GM11168 (cell line): ENCODE data around the gene MYH9.
"Not testable (repeated sequence)": the region's sequence is repeated elsewhere in the genome, so short reads cannot be mapped to it uniquely, and the experiment has no call there.

Experiments
- in situ Hi-C: fragments of 300-500 bp; cut with MboI; formaldehyde crosslinking; loops from one replicate; pipeline ENCODE4 v1.12.0; 2022; ENCODE audit warnings: low sequenced_read_pairs; ENCODE audit not compliant: unreplicated experiment

Gene MYH9

DNA sequence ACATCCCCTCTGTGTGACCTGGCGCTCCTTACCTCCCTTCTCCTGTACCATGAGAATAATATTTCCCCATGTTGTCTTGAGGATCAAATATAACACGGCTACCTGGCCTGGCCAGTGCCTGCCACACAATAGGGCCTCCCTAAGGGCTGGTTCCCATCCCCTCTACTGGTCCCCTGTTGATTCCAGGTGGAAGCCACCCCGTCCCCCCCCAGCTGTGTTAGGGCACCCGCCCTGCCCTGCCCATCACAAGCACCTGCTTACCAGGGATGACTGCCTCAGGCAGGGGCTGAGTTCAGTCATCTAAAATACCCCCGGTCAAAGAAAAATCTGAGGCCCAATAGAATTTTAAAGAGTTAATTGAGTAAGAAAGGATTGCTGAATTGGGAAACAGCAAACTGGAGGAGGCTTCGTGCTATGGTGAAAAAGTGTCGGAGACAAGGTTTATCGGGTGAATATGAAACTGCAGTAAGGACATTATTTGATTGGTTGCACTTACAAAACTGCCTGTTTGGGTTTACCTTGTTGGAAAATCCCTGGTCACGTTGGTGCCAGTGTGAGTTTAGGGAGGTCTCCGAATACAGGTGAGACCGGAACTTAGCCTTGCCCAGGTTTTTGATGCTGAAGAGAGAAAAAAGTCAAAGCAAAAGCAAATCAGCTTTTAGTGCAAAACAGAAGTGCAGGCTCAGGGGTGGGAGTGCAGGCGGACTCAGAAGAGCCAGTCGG is 129.7 kb downstream of the MYH9 start:
- in situ Hi-C loops: no loop called here

- in situ Hi-C loops: no loop called here
Observed at GRCh38 chr22:36257308-36257707, 130.5 kb downstream of the MYH9 start.

DNA sequence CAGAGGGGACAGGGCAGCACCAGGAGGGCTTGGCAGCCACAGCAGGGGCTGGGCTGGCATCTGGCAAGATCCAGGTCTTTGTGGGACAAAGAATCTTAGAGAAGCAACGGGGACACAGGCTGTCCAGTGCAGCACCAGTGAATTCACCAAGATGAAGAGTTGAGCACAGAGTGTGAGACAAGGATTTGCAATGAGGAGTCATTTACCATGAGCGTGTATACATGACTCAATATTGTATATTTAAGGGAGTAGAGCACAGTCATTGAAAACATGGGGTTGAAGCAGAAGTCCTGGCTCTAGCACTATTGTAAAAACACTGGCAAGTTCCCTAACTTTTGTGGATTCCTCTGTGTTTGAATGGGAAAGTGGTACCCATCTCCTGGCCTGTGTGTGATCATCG is 131.3 kb downstream of the MYH9 start:
- in situ Hi-C loops: no loop called here

- in situ Hi-C loops: not testable (repeated sequence)
Observed at GRCh38 chr22:36255572-36255971, 132.2 kb downstream of the MYH9 start.

DNA sequence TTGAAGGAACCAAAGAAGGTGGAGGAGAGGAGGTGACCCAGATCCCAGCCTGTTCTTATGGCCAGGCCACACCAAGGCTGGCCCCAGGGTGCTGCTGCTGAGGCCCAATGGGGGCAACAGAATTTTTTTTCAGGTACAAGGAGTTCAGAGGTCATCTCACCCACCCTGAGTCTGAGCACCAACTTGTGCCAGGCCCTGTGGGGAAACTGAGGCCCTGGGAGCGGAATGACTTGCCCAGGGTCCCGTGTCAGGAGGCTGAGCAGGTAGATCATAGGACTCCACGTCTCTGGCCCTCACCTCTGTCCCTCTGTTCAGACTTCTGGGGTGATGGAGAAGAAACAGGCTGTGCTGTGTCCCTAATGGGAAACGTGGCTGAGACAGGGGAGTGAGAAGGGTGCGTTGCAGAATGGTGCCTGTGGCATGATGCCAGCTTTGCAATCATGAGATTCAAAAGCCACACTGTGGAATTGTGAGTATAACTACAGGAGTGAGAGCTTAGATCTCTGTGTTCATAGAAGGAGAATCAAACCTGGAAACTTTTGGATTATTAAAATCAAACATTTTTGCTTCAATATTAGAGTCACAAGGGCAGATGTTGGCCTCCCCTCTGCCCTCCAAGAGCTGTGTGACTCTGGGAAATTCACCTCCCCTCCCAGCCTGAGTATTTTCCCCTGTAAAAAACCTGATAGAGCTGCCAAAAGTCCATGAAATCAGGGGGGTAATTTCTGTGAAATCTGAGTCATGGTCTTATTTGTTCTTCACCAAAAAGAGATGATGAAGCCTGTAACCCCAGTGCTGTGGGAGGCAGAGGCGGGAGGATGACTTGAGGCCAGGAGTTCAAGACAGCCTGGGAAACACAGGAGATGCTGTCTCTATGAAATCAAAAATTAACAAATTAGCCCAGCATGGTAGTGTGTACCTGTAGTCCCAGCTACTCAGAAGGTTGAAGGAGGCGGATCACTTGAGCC is 134.0 kb downstream of the MYH9 start:
- in situ Hi-C loops: no loop called here

DNA sequence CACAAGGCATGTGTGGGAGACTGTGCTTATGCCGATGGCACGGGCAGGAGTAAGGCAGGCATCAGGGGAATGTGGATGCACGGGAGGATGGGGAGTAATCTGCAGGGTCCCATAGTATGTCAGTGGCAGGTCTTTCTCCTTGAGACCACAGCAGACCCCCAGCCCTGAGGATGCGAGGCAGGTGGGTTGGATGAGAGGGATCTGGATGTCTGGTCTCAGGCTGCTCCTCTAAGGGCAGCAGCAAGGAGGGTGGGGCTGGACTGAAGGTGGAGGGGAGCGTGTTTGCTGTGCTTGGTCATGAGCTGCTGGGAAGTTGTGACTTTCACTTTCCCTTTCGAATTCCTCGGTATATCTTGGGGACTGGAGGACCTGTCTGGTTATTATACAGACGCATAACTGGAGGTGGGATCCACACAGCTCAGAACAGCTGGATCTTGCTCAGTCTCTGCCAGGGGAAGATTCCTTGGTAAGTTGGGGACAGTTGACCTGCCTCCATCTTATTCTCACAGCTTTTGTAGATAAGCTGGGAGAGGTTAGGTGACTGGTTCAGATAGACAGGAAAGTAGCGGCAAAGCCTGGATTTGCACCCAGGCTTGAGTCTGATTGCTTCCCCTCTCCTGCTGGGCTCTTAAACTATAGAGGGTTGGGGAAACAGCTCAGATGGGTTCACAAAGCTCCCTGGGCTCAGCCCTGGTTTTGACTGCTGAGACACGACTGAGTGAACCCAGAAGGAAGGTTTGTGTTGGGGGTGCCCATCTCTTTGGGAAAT is 134.8 kb downstream of the MYH9 start, which contains the start of gene APOL1:
Gene APOL1, plus strand, starts transcription at position 380 of the 769 bp plus-strand sequence. CDS start 1,823 bp downstream, outside the sequence.
- in situ Hi-C loops: no loop called here

DNA sequence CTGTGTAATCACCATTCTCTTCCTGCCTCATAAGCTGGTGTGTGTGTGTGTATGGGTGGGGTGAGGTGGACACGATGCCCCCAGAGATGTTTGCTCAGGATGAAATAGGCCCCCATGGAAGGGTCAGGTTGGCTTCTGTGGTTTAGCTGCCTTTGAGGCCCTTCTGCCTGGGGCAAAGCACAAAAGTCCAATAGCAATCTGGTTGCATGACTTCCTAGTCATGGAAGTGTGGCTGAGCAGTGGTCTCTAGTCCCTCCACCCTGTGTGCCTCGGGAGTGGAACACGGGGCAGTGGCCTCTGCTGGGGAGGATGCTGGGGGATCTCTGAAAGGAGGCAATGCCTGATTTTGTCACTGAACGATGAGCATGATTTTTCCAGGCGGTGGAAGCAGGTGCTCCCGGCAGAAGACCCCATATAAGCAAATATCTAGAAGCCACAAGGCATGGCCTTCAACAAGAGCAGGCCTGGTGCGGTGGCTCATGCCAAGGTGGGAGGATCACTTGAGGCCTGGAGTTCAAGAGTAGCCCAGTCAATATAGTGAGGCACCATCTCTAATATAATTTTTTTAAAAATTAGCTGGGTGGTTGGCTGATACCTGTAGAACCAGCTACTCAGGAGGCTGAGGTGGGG is 135.7 kb downstream of the MYH9 start:
- in situ Hi-C loops: not testable (repeated sequence)

GRCh38 chr22:36250292-36250960 is 137.3 kb downstream of the MYH9 start:
- in situ Hi-C loops: not testable (repeated sequence)

GRCh38 chr22:36249160-36249559 is 138.6 kb downstream of the MYH9 start:
- in situ Hi-C loops: no loop called here

- in situ Hi-C loops: no loop called here
Observed at GRCh38 chr22:36247955-36248354, 139.8 kb downstream of the MYH9 start.

GRCh38 chr22:36246718-36247117 is 141.0 kb downstream of the MYH9 start:
- in situ Hi-C loops: no loop called here

DNA sequence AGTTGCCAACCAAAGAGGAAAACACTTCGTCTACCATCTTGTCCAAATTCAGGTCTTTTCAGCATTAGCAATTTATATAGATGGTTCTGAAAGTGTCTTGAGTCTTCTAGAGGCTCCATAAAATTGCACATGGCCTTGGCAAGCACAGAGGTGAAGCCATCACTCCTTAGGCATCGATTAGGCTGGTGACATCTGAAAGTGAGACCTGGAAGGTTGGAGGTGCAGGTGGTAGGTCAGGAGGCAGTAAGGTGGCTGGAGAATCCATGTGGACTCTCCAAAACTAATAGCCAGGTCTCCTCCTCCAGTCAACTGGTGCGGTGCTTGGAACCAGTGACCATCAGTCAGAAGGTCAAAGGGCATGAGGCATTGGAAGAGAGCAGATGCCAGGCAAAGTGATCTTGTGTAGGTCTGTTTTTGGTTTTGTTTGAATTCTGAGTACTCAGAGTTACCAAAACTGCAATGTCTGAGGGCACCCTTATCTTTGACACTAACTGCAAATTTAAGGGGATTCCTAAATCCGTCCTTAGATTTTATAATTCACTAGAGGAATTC is 141.9 kb downstream of the MYH9 start:
- in situ Hi-C loops: no loop called here

DNA sequence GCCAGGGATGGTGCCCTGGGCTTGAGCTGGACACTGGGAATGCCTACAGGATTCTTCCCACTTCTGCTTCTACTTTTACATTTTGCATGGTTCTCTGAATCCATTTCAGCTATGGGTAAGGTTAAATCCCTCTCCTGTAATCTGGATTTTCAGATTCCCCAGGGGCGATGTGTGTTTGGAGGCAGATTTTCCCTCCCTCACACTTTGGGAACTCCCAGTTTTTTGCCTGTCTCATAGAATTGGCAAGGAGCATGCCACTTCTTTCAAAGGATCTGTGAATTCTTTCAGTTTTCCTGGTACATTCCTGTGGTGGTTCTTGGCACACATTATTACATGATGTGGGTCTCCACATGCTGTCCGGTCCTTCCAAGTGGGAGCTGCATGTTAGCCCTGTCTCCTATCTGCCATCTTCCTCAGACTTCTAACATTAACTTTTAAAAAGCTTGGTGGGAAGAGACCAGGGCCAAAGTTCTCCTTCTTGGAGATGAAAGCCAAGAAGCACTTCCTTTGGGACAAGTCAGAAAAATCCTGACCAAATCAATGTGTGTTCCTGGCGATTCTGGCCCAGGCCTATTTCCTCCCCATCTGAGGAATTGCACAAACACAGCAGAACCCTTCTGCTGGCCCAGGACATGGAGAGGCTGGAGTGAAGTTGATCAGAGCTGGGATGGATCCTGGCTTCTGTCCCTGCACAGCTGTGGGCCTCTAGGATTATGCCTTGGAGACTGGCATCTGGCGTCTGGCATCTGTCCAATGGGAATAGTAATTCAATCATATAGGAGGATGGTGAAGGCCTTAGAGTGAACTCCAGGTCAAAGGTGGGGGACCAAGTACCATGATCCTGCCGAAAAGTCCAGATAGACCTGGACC is 143.0 kb downstream of the MYH9 start:
- in situ Hi-C loops: no loop called here

DNA sequence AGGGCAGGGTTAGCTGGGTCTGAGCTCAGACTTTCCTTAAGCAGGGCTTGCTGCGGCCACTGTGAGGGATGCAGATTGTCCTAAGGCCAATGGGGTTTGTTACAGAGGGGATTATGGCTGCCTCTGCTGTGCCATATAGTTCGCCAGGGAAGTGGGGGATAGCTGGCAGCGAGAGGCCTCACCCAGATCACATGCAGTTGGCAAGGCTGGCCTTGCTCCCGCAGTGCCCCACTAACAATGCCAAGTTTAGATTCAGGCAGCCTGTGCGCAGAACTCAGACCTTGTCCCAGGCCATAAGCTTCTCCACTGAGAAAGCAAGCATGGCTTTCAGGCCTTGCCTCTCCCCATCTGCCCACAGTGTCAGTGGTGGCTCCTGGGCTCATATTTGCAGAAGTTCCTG is 143.8 kb downstream of the MYH9 start:
- in situ Hi-C loops: no loop called here

- in situ Hi-C loops: no loop called here
Observed at GRCh38 chr22:36239401-36240171, 148.2 kb downstream of the MYH9 start, which contains the start of gene APOL2. Gene APOL2 (minus strand): TSS chr22:36239527. CDS start chr22:36233162, 6,365 bp downstream.

GRCh38 chr22:36239150-36239400 is 148.7 kb downstream of the MYH9 start:
- in situ Hi-C loops: no loop called here

DNA sequence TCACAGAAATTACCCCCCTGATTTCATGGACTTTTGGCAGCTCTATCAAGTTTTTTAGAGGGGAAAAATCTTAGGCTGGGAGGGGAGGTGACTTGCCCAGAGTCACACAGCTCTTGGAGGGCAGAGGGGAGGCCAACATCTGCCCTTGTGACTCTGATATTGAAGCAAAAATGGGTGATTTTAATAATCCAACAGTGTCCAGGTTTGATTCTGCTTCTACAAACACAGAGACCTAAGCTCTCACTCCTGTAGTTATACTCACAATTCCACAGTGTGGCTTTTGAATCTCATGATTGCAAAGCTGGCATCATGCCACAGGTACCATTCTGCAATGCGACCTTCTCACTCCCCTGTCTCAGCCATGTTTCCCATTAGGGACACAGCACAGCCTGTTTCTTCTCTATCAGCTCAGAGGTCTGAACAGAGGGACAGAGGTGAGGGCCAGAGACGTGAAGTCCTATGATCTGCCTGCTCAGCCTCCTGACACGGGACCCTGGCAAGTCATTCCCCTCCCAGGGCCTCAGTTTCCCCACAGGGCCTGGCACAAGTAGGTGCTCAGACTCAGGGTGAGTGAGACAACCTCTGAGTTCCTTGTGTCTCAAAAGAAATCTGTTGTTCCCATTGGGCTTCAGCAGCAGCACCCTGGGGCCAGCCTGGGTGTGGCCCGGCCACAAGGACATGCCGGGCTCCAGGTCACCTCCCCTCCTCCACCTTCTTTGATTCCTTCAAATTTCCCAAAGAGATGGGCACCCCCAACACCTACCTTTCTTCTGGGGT is 149.2 kb downstream of the MYH9 start:
- in situ Hi-C loops: no loop called here
